GM12864 (cell line): ENCODE data around the gene MMP10.

Experiments used
- DNase-seq: peaks from one replicate; pipeline ENCODE4 v3.0.0-alpha.2; 2011; ENCODE audit warnings: low read depth
- H3K4me3 ChIP-seq: 2 replicates; pipeline ENCODE4 v1.5.1; 2011; ENCODE audit warnings: mild to moderate bottlenecking, low read depth, low read length, control low read depth
- TF ChIP-seq, protein P1 (sequence below): IDR thresholded peaks from 2 replicates; pipeline ENCODE4 v1.5.1; 2011; ENCODE audit warnings: low read depth, mild to moderate bottlenecking, moderate library complexity, low read length, control low read depth, inconsistent platforms; ENCODE audit errors: missing control alignments

The MMP10 gene

DNA sequence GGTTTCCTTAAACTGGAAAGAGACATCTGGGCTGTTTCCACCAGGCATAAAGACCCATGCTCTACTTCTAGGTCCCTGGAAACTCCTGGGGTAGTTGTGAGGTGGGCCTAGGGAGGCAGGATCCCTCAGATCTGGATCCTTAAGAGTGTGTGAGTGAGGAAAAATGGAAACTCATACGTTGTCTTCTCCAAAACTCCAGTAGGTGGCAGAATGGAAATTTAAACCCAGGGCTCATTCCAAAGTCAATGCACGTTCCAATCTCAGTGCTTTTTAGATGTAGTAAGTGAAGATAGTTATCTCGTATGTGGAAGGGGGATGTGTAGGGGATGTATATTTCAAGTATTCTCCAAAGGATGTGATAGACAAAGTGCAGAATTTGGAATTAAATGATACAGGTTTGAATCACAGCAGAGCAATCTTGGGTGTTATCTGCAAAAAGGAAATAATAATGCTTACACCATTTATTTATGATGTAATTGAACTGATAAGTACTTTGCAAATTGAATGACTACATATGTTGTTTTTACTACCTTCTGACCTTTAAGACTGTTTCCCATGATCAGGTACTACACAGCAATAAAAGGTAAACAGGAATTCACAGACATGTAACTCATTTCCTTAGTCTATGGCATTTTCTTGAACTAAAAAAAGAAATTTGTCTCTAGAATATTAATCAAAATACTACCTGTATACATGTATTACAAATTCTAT is 30.7 kb upstream of the MMP10 start:
- no peak for DNase-seq
- H3K4me3 ChIP-seq: no peak overlapping the region
- TF ChIP-seq, protein P1, sequence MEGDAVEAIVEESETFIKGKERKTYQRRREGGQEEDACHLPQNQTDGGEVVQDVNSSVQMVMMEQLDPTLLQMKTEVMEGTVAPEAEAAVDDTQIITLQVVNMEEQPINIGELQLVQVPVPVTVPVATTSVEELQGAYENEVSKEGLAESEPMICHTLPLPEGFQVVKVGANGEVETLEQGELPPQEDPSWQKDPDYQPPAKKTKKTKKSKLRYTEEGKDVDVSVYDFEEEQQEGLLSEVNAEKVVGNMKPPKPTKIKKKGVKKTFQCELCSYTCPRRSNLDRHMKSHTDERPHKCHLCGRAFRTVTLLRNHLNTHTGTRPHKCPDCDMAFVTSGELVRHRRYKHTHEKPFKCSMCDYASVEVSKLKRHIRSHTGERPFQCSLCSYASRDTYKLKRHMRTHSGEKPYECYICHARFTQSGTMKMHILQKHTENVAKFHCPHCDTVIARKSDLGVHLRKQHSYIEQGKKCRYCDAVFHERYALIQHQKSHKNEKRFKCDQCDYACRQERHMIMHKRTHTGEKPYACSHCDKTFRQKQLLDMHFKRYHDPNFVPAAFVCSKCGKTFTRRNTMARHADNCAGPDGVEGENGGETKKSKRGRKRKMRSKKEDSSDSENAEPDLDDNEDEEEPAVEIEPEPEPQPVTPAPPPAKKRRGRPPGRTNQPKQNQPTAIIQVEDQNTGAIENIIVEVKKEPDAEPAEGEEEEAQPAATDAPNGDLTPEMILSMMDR: peak; percentile 39

DNA sequence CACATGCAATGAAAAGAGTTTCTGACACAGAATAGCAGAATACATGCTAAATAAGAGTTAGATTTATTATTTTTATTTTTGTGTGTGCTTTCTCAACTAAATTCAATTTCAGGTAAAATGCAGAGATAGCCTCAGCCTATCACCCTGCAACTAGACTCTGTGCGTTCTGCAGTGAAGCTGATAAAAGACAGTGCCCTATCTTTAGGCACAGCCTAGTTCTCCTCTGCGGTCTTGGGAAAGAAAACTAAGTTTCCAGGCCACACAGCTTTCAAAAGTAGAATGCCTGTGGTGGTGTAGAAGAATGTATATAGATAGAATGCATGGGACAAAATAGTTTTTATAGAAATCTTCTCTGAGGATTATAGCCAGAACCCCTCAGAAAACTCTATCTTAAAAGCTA is 29.5 kb upstream of the MMP10 start:
- no peak for DNase-seq
- H3K4me3 ChIP-seq: no peak overlapping the region
- TF ChIP-seq, protein P1: no peak

DNA sequence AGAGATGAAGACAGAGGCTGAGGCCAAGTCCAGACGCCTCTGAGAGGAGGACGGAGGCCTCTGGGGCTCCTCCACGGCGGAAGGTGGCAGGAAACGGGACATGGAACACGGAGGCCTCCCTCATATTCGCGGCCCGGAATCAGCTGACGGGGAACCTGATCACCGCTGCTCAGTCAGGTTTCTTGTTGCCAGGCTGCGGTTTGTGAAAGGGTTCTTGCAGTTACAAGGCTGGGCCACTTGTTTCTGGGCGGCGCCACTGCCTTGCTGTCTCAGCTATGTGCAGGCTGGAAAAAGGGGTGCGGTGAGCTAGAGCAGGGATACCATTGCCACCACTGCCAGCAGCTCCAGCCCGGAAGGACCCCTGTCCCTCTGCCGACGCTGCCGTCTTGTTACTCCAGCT is 27.5 kb upstream of the MMP10 start:
- DNase-seq: no peak
- H3K4me3 ChIP-seq: no peak overlapping the region
- TF ChIP-seq, protein P1: peak; percentile 56

DNA sequence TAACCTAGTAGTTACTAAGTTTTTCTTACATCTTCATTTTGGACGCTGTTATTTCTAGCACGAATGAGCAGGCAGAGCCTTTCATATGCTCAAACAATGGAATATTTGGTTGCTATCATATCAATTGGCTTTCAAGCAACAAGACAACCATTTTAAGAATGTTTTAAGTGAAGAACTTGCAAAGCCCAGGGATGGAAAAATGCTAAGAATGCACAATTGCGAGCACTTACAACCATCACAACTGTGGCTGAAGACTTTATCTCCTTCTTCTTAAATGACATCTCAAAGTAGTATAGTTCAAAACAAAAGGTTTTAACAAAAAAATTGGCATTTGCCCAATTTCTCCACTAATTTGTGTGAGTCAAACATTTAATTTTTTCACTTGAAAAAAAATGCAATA is 25.9 kb upstream of the MMP10 start:
- H3K4me3 ChIP-seq: no peak overlapping the region
- DNase-seq: no peak
- TF ChIP-seq, protein P1: no peak

DNA sequence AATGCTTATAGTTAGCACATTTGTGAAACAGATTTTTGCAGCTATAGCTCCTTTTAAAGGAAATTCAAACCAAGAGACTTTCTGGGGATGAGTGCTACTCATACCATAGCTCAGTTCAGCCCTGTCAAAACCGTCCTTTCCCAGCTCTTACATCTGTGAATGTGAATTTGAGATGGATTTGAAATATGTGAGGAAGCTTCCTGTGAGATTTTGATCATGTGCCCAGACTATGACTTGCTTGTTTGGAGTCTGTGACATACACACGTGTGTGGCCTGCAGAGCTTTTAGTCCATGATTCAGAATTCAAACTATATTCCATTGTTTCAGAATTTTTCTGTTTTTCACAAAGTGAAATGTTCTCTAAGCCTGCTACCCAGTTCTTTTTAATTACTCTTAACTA is 21.9 kb upstream of the MMP10 start:
- no peak for DNase-seq
- no peak overlapping the region for H3K4me3 ChIP-seq
- TF ChIP-seq, protein P1: no peak

DNA sequence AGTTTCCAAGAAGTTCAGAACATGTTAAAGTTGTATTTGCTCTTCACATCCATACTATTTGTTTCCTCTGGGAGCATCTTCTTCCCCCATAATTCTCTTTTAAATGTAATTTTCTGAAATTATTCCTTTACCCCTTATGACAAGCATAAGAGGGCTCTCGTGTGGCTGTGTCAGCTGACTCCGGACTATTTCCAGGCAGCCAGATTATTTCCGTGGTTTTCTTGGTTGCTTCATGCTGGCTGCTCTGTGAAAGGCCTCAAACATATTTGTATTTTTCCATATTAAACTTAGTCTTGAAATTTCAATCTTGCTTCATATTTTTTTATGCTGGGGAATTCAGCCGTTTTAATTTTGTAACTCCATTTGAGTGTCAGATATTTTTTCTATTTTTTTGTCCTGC is 20.3 kb upstream of the MMP10 start:
- H3K4me3 ChIP-seq: no peak overlapping the region
- TF ChIP-seq, protein P1: no peak
- DNase-seq: no peak

DNA sequence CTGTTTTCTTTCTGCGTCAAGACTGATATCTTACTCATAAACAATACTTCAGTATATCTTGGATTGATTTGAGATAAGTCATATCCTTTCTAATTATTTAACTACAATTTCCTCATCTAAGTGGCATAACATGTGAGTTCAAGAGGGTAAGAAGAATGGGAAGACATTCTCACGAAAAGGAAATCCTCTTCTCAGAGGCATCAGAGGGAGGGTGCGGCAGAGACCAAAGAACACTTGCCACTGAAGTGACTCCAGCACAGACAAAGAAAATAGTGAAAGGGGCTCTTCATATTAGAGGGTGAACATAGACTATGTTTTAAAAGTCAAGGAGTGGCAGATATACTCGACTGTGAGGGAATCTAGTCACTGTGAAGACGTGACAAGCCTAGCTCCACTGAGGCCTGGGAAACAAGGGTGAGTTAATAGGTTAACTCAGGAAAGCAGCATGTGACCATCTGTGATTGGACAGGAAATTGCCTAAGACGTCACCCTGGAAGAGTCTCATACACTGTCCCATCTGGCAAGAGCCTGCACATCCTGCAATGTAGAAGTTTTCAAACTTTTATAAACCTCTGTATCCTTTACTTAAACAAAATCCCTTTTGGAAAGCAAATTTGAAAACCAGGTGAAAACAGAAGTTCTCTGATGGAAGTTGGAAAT is 19.4 kb upstream of the MMP10 start:
- TF ChIP-seq, protein P1: no peak
- H3K4me3 ChIP-seq: no peak overlapping the region
- no peak for DNase-seq
